GM12891 (cell line): ENCODE results near the gene RFFL.

Experiments used
- PAX5 ChIP-seq: IDR thresholded peaks from 2 replicates; pipeline ENCODE4 v1.6.1; 2011; ENCODE audit warnings: low read length, moderate library complexity, mild to moderate bottlenecking; ENCODE audit not compliant: insufficient read depth, severe bottlenecking
- POLR2A ChIP-seq: IDR thresholded peaks from 2 replicates; pipeline ENCODE4 v1.6.1; 2011; ENCODE audit warnings: low read depth, low read length, control low read depth

GRCh38 chr17:35063514-35064223 is at the start of gene RFFL:
- TF ChIP-seq PAX5 (peak; percentile 58), POLR2A (no peak; the same call in 1 of the 2 replicates)
